Astrocyte of the hippocampus (primary cell): ENCODE measurements around the gene VPS8.

Source experiments
- DNase-seq: peaks from one replicate; pipeline ENCODE4 v3.0.0; 2011; ENCODE audit warnings: low read depth, low spot score

Gene VPS8

DNA sequence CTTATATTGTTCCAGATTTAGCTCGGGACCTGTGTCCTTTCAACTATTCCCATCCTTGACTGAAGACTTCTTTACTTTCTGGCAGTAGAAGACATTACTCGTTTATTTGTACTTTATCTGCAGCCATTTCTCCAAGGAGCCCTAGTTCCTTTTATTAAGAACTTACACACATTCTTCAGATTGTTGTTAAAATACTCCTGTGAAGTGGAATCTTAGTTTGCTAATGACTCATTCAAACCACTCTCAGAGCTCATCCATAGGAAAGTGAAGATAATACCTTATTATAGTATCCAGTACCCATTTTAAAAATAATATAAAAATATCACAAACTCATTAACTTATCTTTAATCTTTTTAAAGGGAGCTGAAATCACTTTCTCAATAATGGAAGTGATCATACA lies 277.4 kb downstream of the VPS8 start:
- peak; percentile 55 for DNase-seq

DNA sequence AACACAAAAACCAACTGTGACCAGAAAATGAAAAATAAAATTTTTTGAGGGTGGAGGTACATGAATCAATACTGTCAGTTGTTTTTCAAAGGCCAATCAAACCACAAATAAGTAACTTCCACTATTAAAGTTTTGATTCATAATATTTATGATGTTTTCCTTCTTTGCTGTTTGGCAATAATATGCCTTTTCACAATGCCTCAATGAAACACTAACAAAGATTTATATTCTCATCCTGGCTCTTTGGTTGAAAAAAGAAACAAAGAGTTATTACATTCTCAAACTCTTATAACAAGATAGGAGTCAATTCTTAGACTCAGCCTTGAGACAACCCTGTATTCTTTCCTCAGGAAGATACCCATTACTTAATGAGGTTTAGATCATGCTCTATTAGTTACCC lies 277.8 kb downstream of the VPS8 start:
- no peak for DNase-seq

DNA sequence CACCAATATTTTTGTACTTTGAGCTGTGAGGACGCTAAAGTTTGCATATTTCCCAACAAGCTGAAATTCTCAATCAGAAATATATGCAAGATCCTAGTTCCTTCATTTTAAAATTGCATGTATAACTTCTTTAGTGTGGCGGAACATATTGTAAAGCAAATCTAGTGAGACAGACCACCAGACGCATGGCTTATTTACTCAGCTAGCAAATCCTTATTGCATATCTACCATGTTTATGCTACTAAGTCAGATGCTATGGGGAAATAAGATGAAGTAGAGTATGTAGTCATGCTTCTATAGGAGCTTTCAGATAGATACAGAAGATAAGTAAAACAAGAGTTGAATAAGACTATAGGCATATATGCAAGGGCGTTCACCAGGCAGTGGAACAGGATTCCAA lies 278.8 kb downstream of the VPS8 start:
- DNase-seq, result no peak

DNA sequence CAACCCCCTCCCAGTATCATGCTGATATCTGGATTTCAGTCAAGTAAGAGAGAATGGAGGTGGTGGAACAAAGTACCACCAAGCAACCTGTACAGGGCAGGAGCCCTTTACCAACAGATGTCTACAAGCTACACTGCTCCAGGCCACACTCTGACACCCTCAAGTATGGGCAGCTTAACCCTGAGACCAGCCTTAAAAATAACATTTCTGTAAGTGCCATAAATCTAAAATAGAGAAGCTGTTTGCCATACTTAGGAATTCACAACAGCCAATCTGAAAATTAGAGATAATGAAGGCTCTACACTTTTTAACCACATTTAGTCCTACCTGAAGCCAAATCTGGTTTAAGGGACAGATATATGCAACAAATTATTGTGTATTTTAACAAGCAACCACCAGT lies 281.1 kb downstream of the VPS8 start:
- no peak for DNase-seq

DNA sequence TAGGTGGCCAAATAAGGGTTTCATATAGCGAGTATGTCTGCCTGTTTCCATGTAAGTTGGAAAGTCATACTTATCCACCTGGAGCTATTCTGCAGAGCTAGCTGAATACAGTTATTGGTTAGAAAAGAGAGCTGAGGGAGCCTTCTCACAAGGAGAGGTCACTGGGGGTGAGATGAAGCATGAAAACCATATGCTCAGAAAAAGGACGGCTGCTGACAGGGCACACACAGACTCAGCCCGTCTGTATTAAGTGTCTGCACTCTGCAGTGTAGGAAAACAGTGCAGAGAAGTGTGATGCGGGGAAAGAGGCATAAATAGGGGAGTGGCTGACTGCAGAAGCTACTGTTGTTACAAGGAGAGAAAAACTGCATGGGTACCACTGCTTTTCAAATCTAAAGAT lies 282.7 kb downstream of the VPS8 start:
- DNase-seq, result no peak
